HepG2 (cell line): ENCODE results near the gene TTN.

Experiments used
- CREM ChIP-seq, 2 experiments: sonication (generic) in 1 of 2; formaldehyde crosslinking in 1 of 2; IDR thresholded peaks; 2 replicates each; pipeline versions ENCODE4 v1.4.0 to v1.6.1; 2016 to 2020; ENCODE audit warnings: antibody characterized with exemption in 1 of 2, mild to moderate bottlenecking in 1 of 2, missing genetic modification reagents in 1 of 2
- EZH2 ChIP-seq: conservative IDR thresholded peaks from 2 replicates; pipeline ENCODE4 v1.6.1; 2012; ENCODE audit warnings: mild to moderate bottlenecking, low read depth, low read length, moderate library complexity
- FOSL2 ChIP-seq: sonication (generic); formaldehyde crosslinking; IDR thresholded peaks from 2 replicates; pipeline ENCODE4 v1.4.0; 2020; ENCODE audit warnings: missing genetic modification reagents
- FOXM1 ChIP-seq: sonication (generic); formaldehyde crosslinking; IDR thresholded peaks from 2 replicates; pipeline ENCODE4 v1.5.0; 2020; ENCODE audit warnings: missing genetic modification reagents
- PHF20 ChIP-seq: sonication (generic); formaldehyde crosslinking; IDR thresholded peaks from 2 replicates; pipeline ENCODE4 v1.5.0; 2020; ENCODE audit warnings: mild to moderate bottlenecking, missing genetic modification reagents
- POLR2AphosphoS5 ChIP-seq: IDR thresholded peaks from 2 replicates; pipeline ENCODE4 v1.6.1; 2012; ENCODE audit warnings: low read depth, low read length
- RXRA ChIP-seq: sonication (generic); formaldehyde crosslinking; IDR thresholded peaks from 2 replicates; pipeline ENCODE4 v1.5.1; 2020; ENCODE audit warnings: missing genetic modification reagents
- ZBTB8A ChIP-seq: sonication (generic); formaldehyde crosslinking; IDR thresholded peaks from 2 replicates; pipeline ENCODE4 v1.4.0; 2020; ENCODE audit warnings: mild to moderate bottlenecking, low read depth, missing genetic modification reagents, borderline replicate concordance
- ZNF138 ChIP-seq: sonication (generic); formaldehyde crosslinking; IDR thresholded peaks from 2 replicates; pipeline ENCODE4 v1.5.0; 2020; ENCODE audit warnings: mild to moderate bottlenecking, low read depth, missing genetic modification reagents
- ZNF552 ChIP-seq: sonication (generic); formaldehyde crosslinking; IDR thresholded peaks from 2 replicates; pipeline ENCODE4 v1.9.0; 2022; ENCODE audit warnings: missing genetic modification reagents, mild to moderate bottlenecking, borderline replicate concordance
- TF ChIP-seq, protein P1 (sequence below): sonication (generic); formaldehyde crosslinking; IDR thresholded peaks from 2 replicates; pipeline ENCODE4 v1.4.0; 2020; ENCODE audit warnings: missing genetic modification reagents, borderline replicate concordance
- TF ChIP-seq, protein P2 (sequence below), 2 experiments: fragments of 450-650 bp in 1 of 2; sonication (generic) in 1 of 2; formaldehyde crosslinking in 1 of 2; IDR thresholded peaks; 2 replicates each; pipeline versions ENCODE4 v1.6.1 to v1.8.0; 2016 to 2022; ENCODE audit warnings: antibody characterized with exemption in 1 of 2, mild to moderate bottlenecking in 1 of 2, missing genetic modification reagents in 1 of 2
- TF ChIP-seq, protein P3 (sequence below): sonication (generic); formaldehyde crosslinking; IDR thresholded peaks from 2 replicates; pipeline ENCODE4 v1.5.0; 2020; ENCODE audit warnings: mild to moderate bottlenecking, missing genetic modification reagents, moderate library complexity
- TF ChIP-seq, protein P4 (sequence below): sonication (generic); formaldehyde crosslinking; IDR thresholded peaks from 2 replicates; pipeline ENCODE4 v1.4.0; 2020; ENCODE audit warnings: mild to moderate bottlenecking, missing genetic modification reagents

DNA sequence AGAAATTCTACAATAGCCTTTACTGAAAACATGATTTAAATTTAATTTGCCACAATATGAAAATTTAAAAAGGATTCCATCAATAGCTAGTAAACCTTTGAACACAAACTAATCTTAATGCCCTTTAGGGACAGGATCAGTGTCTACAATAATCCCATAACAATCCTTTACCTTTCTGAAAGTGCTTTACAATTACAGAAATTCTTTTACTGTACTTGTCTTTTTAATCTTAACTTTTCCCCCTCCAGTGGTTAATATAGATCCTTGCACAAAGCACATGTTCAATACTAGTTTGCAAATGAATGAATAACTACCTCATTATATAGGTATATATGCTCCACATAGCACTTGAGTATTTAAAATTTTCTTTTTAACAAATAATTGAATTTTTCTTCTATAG lies 204.3 kb downstream of the TTN start:
- TF ChIP-seq FOSL2 (CRISPR knock-in tag) (no peak), ZNF138 (CRISPR knock-in tag) (no peak), EZH2 (no peak), POLR2AphosphoS5 (no peak), ZBTB8A (CRISPR knock-in tag) (no peak), FOXM1 (CRISPR knock-in tag) (no peak), CREM (IDR thresholded peaks at IDR 0.05) (no peak), CREM (CRISPR knock-in tag; IDR thresholded peaks at IDR 0.05) (no peak), RXRA (CRISPR knock-in tag) (no peak), ZNF552 (no peak), PHF20 (no peak)
- TF ChIP-seq, protein P1, sequence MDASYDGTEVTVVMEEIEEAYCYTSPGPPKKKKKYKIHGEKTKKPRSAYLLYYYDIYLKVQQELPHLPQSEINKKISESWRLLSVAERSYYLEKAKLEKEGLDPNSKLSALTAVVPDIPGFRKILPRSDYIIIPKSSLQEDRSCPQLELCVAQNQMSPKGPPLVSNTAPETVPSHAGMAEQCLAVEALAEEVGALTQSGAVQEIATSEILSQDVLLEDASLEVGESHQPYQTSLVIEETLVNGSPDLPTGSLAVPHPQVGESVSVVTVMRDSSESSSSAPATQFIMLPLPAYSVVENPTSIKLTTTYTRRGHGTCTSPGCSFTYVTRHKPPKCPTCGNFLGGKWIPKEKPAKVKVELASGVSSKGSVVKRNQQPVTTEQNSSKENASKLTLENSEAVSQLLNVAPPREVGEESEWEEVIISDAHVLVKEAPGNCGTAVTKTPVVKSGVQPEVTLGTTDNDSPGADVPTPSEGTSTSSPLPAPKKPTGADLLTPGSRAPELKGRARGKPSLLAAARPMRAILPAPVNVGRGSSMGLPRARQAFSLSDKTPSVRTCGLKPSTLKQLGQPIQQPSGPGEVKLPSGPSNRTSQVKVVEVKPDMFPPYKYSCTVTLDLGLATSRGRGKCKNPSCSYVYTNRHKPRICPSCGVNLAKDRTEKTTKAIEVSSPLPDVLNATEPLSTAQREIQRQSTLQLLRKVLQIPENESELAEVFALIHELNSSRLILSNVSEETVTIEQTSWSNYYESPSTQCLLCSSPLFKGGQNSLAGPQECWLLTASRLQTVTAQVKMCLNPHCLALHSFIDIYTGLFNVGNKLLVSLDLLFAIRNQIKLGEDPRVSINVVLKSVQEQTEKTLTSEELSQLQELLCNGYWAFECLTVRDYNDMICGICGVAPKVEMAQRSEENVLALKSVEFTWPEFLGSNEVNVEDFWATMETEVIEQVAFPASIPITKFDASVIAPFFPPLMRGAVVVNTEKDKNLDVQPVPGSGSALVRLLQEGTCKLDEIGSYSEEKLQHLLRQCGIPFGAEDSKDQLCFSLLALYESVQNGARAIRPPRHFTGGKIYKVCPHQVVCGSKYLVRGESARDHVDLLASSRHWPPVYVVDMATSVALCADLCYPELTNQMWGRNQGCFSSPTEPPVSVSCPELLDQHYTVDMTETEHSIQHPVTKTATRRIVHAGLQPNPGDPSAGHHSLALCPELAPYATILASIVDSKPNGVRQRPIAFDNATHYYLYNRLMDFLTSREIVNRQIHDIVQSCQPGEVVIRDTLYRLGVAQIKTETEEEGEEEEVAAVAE: no peak
- TF ChIP-seq, protein P2, sequence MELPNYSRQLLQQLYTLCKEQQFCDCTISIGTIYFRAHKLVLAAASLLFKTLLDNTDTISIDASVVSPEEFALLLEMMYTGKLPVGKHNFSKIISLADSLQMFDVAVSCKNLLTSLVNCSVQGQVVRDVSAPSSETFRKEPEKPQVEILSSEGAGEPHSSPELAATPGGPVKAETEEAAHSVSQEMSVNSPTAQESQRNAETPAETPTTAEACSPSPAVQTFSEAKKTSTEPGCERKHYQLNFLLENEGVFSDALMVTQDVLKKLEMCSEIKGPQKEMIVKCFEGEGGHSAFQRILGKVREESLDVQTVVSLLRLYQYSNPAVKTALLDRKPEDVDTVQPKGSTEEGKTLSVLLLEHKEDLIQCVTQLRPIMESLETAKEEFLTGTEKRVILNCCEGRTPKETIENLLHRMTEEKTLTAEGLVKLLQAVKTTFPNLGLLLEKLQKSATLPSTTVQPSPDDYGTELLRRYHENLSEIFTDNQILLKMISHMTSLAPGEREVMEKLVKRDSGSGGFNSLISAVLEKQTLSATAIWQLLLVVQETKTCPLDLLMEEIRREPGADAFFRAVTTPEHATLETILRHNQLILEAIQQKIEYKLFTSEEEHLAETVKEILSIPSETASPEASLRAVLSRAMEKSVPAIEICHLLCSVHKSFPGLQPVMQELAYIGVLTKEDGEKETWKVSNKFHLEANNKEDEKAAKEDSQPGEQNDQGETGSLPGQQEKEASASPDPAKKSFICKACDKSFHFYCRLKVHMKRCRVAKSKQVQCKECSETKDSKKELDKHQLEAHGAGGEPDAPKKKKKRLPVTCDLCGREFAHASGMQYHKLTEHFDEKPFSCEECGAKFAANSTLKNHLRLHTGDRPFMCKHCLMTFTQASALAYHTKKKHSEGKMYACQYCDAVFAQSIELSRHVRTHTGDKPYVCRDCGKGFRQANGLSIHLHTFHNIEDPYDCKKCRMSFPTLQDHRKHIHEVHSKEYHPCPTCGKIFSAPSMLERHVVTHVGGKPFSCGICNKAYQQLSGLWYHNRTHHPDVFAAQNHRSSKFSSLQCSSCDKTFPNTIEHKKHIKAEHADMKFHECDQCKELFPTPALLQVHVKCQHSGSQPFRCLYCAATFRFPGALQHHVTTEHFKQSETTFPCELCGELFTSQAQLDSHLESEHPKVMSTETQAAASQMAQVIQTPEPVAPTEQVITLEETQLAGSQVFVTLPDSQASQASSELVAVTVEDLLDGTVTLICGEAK (IDR thresholded peaks at IDR 0.05): no peak
- TF ChIP-seq, protein P2 (CRISPR knock-in tag; IDR thresholded peaks at IDR 0.05): no peak
- TF ChIP-seq, protein P3, sequence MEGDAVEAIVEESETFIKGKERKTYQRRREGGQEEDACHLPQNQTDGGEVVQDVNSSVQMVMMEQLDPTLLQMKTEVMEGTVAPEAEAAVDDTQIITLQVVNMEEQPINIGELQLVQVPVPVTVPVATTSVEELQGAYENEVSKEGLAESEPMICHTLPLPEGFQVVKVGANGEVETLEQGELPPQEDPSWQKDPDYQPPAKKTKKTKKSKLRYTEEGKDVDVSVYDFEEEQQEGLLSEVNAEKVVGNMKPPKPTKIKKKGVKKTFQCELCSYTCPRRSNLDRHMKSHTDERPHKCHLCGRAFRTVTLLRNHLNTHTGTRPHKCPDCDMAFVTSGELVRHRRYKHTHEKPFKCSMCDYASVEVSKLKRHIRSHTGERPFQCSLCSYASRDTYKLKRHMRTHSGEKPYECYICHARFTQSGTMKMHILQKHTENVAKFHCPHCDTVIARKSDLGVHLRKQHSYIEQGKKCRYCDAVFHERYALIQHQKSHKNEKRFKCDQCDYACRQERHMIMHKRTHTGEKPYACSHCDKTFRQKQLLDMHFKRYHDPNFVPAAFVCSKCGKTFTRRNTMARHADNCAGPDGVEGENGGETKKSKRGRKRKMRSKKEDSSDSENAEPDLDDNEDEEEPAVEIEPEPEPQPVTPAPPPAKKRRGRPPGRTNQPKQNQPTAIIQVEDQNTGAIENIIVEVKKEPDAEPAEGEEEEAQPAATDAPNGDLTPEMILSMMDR (CRISPR knock-in tag): no peak
- TF ChIP-seq, protein P4, sequence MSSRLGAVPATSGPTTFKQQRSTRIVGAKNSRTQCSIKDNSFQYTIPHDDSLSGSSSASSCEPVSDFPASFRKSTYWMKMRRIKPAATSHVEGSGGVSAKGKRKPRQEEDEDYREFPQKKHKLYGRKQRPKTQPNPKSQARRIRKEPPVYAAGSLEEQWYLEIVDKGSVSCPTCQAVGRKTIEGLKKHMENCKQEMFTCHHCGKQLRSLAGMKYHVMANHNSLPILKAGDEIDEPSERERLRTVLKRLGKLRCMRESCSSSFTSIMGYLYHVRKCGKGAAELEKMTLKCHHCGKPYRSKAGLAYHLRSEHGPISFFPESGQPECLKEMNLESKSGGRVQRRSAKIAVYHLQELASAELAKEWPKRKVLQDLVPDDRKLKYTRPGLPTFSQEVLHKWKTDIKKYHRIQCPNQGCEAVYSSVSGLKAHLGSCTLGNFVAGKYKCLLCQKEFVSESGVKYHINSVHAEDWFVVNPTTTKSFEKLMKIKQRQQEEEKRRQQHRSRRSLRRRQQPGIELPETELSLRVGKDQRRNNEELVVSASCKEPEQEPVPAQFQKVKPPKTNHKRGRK (CRISPR knock-in tag): no peak
